HG02759 (cell line): ENCODE data around the gene TNMD.
A peak's percentile ranks its signal among the peaks of the same experiment; 100 is the strongest.

Experiments
- ATAC-seq: cut with Tn5 transposase; IDR thresholded peaks from one replicate; pipeline ENCODE4 v1.9.1; 2021; ENCODE audit warnings: mild to moderate bottlenecking, moderate library complexity; ENCODE audit not compliant: unreplicated experiment

TNMD gene

GRCh38 chrX:100643956-100644860, 59.5 kb downstream of the TNMD start, which contains the start of gene SRPX2:
Gene SRPX2, plus strand, starts transcription at chrX:100644199. Its CDS starts 2,124 bp downstream, at chrX:100646323.
- ATAC-seq = peak; percentile 73

GRCh38 chrX:100645106-100645505, 60.4 kb downstream of the TNMD start:
- no peak for ATAC-seq

- no peak for ATAC-seq
These were observed 62.4 kb downstream of the TNMD start for GRCh38 chrX:100647095-100647494.

GRCh38 chrX:100647739-100648138, 63.0 kb downstream of the TNMD start:
- ATAC-seq = no peak

- no peak for ATAC-seq
These were observed 64.0 kb downstream of the TNMD start for GRCh38 chrX:100648458-100649417.
